ENCODE measurements around the gene VMO1.
A peak's percentile ranks its signal among the peaks of the same experiment; 100 is the strongest.
"Not testable (repeated sequence)": the region's sequence is repeated elsewhere in the genome, so short reads cannot be mapped to it uniquely, and the experiment has no call there.

The VMO1 gene, protein sequence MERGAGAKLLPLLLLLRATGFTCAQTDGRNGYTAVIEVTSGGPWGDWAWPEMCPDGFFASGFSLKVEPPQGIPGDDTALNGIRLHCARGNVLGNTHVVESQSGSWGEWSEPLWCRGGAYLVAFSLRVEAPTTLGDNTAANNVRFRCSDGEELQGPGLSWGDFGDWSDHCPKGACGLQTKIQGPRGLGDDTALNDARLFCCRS

DNA sequence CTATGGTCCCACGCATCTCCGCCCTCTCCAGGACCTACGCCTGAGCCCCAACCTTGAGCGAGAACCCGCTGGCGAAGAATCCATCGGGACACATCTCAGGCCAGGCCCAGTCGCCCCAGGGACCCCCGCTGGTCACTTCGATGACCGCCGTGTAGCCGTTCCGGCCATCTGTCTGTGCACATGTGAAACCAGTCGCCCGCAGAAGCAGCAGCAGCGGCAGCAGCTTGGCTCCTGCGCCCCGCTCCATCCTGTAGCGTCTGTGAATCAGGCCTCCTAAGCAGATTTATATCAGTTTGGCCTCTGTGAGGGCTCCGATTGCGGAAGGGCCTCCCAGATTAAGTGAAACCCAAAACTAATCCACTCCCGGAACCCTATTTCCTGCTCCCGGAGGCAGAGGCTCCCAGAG, at the start of gene VMO1:
Gene VMO1, minus strand, starts transcription at position 259 of the 406 bp plus-strand sequence. Its CDS starts 12 bp downstream, at position 247.
- DNase-seq = no peak

DNA sequence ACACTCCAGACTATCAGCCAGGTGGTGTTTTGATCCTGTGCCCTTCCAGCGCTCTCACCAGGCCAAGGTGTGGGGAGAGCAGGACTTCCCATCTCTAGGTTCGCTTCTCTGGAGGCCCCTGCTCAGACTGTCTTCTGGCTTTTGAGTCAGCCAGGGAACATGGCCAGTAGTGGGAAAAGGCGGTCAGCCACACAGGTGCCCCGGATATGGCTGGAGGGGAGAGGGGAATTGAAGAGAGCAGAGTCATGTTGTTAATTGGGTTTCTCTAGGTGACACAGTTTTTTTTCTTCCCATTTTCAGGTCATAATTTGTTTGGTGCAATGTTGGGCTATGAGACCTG, 48.5 kb upstream of the VMO1 start:
- DNase-seq = no peak

DNA sequence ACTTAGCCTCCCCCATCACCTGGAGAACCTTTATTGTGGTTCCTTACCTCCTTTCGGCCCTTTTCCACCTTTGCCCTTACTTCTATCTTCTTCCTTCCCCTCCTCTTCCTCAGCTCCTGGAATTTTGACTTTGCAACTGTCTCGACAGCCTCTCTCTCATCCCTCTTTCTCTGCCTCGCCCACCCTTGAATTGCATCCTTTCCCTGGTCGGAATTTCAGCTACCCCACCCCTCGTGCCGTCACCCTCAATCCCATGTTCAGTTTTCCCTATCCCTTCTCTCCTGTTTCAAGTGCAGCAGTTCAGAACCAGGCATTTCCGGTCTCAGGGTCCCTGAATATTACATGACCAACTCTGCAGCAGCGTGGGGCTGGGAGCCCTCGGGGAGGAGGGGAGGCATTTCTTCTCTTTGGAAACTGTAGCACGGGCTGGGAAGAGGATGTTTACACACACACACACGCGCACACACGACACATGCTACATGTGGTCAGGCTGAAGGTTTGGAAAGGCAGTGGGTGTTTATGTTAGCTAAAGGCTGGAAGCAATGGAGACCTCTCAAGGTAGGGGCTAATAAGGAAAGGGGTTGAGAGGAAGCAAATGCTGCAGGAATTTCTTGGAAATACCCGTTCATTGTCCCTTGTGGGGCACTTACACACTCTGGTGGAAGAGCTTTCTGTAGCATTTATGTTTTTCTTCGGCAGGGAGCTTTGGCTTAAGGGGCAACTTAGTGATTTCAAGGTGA, 47.9 kb upstream of the VMO1 start:
- no peak for DNase-seq

DNA sequence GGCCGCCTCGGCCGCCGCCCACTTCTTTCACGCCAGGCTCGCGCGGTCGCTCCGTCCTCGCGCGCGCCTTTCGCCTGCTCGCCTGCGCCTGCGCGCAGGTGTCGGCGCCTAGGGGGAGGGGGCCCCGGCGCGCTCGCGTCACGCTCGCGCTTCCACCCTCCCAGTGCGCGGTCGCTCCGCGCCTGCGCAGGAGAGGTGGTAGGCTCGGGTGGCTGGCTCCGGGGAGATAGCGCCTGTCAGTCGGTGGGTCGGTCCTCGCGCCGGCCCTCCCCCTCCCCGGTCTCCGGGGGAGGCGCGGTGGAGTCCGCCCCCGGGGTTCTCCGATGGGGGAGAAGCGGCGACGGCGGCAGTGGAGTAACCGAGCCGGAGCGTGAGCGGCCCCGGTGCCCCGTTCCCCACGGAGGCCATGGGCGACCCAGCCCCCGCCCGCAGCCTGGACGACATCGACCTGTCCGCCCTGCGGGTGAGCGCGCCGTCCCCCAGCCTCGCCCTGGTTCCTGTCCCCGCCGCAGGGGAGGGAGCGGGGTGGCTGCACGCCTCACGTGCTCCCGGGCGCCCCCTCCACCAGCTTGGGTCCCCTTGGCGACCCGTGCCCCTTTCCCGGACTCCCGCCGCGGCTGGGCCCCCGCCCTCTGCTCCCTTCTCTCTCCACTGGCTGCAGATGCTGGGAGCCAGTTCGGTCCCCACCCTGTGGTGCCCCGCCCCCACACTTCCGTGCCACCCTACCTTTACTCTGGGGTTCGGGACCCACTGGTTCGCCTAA, 47.2 kb upstream of the VMO1 start, which contains the start of gene MINK1:
Gene MINK1, plus strand, starts transcription at position 163 of the 763 bp plus-strand sequence. Its CDS starts 244 bp downstream, at position 407.
- DNase-seq = peak; percentile 96

DNA sequence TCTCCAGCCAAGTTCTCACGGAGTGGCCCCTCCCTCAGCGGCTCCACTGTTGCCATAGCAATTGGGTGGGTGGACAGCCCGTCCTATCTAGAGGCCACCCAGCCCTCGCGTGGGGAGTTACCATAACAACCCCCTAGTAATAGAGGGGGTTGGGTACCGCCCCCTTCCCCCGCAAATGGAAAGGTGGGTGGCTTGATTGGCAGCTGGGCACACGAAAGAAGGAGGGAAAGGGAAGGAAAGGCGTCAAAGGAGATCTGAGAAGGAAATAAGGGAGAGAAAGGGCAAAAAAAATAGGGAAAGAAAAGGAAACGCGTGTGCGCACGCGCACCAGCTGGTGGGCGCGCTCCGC, 46.6 kb upstream of the VMO1 start:
- DNase-seq = not testable (repeated sequence)

DNA sequence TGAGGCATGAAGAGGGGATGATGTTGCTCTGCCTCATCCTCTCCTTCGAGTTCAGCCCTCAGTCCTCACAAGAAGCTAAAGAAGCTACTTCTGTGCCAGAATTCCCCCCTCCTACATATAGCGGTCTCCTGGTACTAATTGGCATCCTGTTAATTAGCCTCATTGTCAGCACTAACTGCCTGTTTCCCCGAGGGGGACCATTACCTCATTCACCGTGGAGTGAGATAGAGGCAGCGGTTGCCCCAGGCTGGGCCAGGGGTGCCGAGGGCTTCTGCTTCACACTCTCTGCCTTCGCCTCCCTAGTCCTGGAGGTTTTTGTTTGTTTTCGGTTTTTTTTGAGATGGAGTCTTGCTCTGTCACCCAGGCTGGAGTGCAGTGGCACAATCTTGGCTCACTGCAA, 41.2 kb upstream of the VMO1 start:
- no peak for DNase-seq

DNA sequence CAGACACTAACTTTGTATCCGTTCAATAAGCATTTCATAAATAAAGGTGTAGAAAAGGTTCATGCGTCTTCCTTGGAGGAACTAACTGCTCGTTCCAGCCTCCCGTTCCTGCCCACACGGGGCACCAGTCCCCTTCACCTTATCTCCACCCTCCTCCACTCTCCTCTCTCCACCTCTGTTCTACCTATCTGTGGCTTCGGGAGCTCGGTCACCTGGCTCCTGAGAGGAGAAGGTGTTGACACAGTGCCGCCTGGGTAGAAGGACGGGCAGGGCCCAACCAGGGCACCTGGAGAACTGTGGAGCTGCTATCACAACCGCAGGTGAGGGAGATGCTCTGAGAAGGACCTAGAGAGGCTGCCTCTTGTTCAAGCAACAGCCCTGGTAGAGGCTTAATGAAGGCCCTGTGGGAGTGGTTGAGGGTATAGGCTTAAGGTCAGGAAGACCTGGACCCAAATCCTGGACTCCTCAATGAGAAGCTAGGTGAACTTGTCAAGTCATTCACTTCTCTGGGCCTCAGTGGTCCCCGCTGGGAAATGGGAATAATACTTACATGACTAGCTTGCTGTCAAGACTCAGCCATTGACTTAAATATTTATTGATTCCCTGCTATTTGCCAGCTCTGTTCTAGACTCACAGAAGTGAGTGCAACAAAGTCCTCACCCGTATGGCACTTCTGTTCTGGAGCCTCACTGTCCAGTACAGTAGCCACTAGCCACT, 37.4 kb upstream of the VMO1 start:
- no peak for DNase-seq

DNA sequence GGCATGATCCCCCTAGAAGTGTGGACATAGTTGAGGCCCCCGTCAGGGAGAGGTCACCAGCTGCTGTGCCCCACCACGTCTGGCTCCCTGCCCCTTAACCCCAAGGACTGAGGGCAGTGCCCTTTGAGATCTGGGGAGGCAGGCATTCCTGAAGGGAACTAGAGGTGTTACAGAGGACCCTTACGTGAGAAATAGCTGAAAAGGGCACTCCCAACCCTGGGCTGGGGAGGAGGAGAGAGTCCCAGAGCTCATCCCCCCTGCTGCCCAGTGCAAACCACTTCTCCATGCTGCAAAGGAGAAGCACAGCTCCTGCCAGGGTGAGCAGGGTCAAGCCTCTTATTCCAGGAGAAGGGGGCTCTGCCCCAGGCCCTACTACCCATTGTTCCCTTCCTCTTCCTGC, 36.7 kb upstream of the VMO1 start:
- DNase-seq = no peak

DNA sequence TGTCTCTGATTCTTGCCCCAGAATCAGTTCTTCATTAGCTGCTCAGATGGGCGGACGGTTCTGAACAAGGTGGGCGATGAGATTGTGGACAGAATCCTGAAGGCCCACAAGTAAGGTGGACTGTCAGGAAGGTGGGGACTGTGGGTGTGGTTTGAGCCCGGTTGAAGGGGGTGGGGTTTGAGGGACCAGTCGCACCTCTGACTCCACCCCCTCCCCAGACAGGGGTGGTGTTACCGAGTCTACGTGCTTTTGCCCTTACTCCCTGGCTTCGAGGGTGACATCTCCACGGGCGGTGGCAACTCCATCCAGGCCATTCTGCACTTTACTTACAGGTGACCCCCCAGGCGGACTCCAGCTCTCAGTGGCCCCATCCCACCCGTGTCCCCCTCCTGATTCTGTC, 32.1 kb upstream of the VMO1 start:
- no peak for DNase-seq

DNA sequence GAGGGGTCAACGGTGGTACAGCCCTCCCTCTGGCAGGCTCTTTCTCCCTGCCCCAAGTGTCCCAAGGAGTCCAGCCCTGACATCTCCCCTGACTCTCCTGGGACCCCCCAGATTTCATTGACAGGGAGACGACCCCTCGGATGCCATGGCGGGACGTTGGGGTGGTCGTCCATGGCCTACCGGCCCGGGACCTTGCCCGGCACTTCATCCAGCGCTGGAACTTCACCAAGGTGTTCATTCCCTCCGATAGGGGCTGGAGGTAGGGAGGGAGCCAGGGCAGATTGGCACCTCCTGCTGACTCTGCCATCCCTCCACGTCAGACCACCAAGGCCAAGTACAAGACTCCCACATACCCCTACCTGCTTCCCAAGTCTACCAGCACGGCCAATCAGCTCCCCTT, 30.7 kb upstream of the VMO1 start:
- no peak for DNase-seq

DNA sequence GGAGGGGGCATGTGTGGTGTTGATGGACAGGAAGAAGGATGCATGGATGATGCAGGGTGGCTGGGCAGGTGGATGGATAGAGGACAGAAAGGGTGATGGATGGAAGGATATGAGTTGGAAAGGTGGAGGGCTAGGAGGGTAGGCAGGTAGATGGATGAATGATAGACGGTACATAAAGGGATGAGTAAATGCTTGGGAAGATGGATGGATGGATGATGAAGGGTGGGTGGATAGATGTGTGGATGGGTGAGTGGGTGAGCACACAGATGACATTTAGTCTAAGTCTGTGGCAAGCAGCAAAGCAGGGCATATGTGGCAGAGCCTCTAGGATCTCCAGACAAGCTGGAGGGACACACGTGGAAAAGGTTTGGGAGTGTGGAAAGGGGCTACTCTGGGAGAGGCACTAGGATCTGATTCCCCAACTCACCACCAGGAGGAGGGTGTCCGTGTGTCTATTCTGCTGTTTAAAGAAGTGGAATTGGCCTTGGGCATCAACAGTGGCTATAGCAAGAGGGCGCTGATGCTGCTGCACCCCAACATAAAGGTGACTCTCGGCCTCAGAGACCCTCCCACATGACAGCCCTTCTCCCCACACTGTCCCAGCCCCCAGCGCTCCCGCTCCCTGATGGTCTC, 29.0 kb upstream of the VMO1 start:
- DNase-seq = no peak

DNA sequence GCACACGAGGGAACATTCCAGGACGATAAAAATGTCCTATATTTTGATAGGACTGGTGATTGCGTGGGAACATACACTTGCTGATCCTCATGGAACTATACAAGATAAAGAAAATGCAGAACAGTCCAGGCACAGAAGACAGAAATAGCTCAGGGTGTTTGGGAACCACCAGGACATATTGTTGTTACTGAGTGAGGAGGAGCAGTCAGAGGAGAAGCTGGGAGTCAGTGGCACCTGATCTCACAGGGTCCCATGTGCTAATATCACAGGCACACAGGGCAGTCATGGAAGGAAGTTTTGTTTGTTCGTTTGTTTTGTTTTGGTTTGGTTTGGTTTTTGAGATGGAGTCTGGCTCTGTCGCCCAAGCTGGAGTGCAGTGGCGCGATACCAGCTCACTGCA, 26.5 kb upstream of the VMO1 start:
- DNase-seq = no peak

DNA sequence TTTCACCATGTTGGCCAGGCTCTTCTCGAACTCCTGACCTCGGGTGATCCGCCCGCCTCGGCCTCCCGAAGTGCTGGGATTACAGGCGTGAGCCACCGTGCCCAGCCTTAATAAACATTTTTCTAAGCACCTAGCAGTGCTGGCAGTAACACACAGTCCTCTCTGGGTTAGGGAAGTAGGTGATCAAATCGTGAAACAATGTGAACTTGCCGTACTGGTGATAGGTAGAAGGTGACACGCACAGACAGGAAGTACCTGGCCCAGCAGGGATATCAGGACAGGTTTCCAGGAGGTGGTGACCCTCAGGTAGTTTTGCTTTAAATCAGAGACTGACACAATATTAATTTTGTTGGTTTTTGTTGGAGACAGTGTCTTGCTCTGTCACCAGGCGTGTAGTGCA, 25.3 kb upstream of the VMO1 start:
- no peak for DNase-seq

DNA sequence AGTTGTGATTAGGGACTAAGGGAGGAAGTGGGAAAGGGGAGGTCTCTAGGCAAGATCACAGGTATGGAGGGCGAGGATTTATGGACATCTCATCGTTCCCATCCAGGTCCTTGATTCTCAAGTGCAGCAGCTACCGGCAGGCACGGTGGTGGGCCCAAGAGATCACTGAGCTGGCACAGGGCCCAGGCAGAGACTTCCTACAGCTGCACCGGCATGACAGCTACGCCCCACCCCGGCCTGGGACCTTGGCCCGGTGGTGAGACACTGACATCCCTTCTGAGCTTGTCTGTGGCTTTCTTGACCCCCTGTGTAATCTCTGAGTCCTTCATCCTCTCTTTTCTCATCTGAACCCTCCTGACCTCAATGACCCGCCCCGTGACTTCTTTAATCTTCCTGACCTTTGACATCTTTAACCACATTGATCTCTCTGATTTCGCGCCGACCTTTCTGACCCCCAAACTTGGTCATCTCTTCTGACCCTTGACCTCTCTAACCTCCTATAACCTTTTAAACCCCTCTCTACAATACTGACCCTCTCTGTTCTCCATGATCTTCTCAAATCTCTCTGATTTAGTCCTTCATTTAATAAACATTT, 24.6 kb upstream of the VMO1 start:
- no peak for DNase-seq

DNA sequence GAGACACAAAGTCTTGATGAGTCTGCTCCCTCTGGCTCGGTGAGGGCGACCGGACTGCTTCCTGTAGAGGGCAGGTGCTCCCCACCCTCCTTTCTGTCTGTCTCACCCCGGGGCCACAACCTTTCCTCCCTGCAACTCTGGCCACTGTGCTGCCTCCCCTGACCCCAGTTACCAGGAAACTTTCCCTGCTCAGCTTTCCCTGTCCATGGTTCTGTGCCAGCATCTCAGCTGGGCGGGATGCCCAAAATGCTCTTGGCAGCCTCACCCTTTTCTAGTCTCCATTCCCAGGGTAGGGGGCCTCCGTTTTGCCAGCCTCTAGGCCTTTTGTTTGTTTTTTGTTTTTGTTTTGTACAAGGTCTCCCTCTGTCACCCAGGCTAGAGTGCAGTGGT, 22.2 kb upstream of the VMO1 start:
- no peak for DNase-seq

DNA sequence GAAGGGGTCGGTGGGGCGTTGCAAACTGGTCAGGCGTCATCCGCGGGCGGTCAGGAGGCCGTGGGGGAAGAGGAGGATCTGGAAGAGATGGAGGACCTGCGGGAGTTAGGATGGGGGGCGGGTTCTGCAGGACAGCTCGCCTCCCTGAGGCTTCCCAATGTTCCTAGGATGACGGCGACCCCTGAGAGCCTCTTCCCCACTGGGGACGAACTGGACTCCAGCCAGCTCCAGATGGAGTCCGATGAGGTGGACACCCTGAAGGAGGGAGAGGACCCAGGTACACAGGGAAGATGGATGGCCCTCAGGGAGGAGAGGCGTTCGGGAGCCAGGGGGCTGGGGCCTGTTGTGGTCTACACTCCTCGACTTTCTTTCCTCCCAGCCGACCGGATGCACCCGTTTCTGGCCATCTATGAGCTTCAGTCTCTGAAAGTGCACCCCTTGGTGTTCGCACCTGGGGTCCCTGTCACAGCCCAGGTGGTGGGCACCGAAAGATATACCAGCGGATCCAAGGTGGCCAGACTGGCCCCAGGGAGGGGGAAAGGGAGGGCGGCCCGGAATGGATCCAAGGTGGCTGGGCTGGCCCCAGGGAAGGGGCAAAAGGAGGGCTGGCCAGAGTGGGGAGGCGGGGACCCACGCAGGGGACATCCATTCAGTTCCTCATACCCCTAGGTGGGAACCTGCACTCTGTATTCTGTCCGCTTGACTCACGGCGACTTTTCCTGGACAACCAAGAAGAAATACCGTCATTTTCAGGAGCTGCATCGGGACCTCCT, 21.6 kb upstream of the VMO1 start:
- no peak for DNase-seq

DNA sequence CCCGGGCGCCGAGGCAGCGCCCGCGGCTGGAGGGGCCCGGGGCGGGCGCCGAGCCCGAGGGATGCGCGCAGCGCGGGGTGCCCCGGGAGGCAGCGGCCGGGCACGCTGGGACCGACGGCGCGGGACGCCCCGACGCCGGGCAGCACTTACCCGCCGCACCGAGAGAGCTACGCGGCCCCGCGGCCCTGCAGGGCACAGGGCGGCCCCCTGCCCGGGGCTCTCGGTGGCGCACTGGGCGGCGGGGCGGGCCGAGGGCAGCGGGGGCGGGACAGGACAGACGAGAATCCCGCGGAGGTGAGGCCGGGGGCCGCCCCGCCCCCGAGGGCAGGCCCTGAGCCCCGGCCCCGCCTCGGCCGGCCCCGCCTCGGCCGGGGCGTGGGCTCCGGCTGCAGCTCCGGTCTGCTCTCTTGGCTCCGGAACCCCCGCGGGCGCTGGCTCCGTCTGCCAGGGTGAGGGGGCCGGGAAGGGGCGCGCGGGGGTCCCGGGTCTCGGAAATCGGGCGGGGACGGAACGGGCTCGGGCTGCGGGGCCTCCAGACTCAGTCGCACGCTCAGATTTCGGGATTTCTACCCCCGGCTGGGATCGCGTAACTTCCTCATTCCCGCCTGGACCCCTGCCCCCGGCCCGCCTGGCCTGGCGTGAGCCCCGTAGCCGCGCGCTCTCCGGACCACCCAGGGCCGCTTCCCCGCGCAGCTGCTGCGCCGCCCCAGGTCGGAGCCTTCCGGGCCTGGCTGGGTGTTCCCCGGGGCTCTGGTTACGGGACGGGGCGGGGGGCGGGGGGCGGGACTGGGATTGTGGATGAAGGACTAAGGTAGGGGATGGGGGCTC, 20.8 kb upstream of the VMO1 start, which contains the start of gene PLD2:
Gene PLD2, plus strand, starts transcription at position 376 of the 828 bp plus-strand sequence. CDS start 621 bp downstream, outside the sequence.
- peak; percentile 95 for DNase-seq

DNA sequence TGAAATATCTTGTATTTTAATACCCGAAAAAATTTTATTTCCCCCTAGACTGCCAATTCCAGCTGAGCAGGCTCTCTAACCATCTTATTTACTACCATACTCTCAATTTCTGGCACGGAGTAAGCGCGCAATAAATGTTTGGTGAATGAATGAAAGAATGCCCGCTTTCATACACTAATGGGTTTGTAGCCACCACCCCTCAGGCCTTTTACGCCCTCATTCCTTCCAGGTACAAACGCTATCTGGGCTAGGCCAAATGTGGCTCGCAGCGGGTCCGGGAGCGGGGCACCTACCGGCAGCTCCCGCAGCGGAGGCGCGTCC, 20.3 kb upstream of the VMO1 start:
- DNase-seq = no peak

DNA sequence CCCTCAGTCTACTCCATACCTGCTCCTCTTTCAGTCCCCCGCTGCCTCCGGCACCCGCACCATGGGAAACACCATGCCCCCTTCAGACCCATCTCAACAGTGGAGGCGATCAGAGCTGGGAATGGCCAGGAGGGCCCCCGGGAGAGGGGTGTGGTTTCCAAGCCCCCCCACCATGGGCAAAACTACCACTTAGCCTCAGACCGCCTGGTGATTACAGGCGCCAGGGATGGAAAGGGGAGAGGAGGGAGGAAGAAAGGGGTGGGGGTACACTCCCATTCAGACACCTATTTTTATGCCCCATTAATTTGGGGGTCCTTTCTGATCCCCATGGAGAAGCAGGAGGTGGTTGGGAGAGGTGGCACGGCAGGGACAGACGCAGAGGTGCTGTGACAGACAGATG, 16.1 kb upstream of the VMO1 start, which contains the start of gene C17orf114:
Gene C17orf114, minus strand, starts transcription at position 101 of the 400 bp plus-strand sequence.
- no peak for DNase-seq

DNA sequence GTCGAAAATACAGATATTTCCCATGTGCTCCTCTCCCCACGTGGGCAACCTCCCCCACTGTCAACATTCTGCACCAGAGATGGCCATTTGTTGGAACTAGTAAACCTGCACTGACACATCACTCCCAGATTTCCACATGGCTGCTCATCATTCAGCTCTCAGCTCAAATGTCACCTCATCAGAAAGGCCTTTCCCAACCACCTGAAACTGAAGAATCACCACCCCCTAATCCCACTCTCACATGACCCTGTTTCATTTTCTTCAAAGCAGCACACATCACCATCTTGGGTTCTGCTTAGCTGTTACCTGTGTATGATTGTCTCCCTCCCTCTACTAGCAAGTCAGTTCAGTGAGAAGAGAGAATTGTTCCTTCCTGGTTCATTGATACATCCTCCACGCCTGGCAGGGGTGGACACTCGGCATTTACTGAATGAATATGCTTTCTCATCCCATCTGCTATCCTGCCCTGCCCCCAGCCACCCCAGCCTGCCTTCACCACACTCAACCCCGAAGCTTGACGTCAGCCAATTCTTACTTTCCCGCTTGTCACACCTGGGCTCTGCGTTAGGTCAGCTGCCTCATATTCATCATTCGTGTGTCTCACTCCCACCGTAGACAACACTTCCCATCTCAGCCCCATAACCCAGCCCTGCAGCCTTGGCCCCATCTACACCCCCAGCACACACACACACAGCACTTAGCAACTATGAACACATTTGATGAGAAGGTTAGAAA, 14.5 kb upstream of the VMO1 start:
- DNase-seq = no peak
